Skeletal muscle tissue (tissue), 4 donors: Measurements from ENCODE around the gene HDAC4. TPM values are rescaled to one million over a fixed set of nuclear protein-coding genes. Genes with fewer than 3 reads are reported as not detected.

ENCODE experiments used
- H3K27ac ChIP-seq: one replicate; pipeline ENCODE4 v1.7.0; 2013; ENCODE audit warnings: mild to moderate bottlenecking, low read depth, low read length, inconsistent platforms
- H3K27me3 ChIP-seq, 3 donors: one replicate each; pipeline ENCODE4 v1.7.0; 2013; ENCODE audit warnings: low read length in 3 of 3; ENCODE audit not compliant: control insufficient read depth in 3 of 3, insufficient read depth in 3 of 3
- H3K36me3 ChIP-seq, 3 donors: one replicate each; pipeline ENCODE4 v1.7.0; 2013; ENCODE audit warnings: low read length in 3 of 3; ENCODE audit not compliant: control insufficient read depth in 3 of 3, insufficient read depth in 3 of 3
- H3K4me1 ChIP-seq, 3 donors: one replicate each; pipeline ENCODE4 v1.7.0; 2013; ENCODE audit warnings: low read length in 3 of 3, mild to moderate bottlenecking in 3 of 3; ENCODE audit not compliant: control insufficient read depth in 3 of 3, insufficient read depth in 3 of 3
- H3K4me3 ChIP-seq, 3 donors: one replicate each; pipeline ENCODE4 v1.7.0; 2013; ENCODE audit warnings: low read length in 3 of 3
- H3K9ac ChIP-seq, 3 donors: one replicate each; pipeline ENCODE4 v1.7.0; 2013; ENCODE audit warnings: low read length in 3 of 3, mild to moderate bottlenecking in 3 of 3, moderate library complexity in 2 of 3, low read depth in 1 of 3
- H3K9me3 ChIP-seq, 3 donors: one replicate each; pipeline ENCODE4 v1.7.0; 2013; ENCODE audit warnings: low read length in 3 of 3; ENCODE audit not compliant: control insufficient read depth in 3 of 3
- total RNA-seq: library from RNA; depleted of rRNA; stranded (reverse); fragments of >200 nt; gene quantifications from one replicate; pipeline ENCODE4 v1.2.3, GENCODE V29; 2014
- donor health status: Osteomylitis.

Gene HDAC4
- total RNA-seq, 1 donor from 2014 or later = 23.5 TPM

GRCh38 chr2:239371726-239372686 is 28.8 kb downstream of the HDAC4 start:
- Histone ChIP-seq H3K9me3 (no peaks in the 10 kb centered on the region), H3K27me3 (no peaks in the 10 kb centered on the region), H3K9ac (no peak overlapping the region), H3K4me3 (no peak overlapping the region), H3K36me3 (peaks cover 0 to 13% (median 0%) of the 10 kb centered on the region in 3 donors), H3K4me1 (peaks cover 0 to 5% (median 3%) of the 10 kb centered on the region in 3 donors), H3K27ac (no peak overlapping the region)

- Histone ChIP-seq H3K9ac (no peak overlapping the region), H3K9me3 (no peaks in the 10 kb centered on the region), H3K4me1 (peaks cover 0 to 5% (median 3%) of the 10 kb centered on the region in 3 donors), H3K4me3 (no peak overlapping the region), H3K27ac (no peak overlapping the region), H3K27me3 (no peaks in the 10 kb centered on the region), H3K36me3 (peaks cover 0 to 13% (median under 1%) of the 10 kb centered on the region in 3 donors)
Measured at GRCh38 chr2:239370876-239371725, 29.7 kb downstream of the HDAC4 start.

GRCh38 chr2:239370403-239370802 is 30.4 kb downstream of the HDAC4 start:
- Histone ChIP-seq H3K9ac (no peak overlapping the region), H3K27ac (no peak overlapping the region), H3K9me3 (no peaks in the 10 kb centered on the region), H3K27me3 (no peaks in the 10 kb centered on the region), H3K36me3 (peaks cover 0 to 13% (median 3%) of the 10 kb centered on the region in 3 donors), H3K4me3 (no peak overlapping the region), H3K4me1 (peaks cover 0 to 11% (median 3%) of the 10 kb centered on the region in 3 donors)

- H3K9ac ChIP-seq = no peak overlapping the region
- H3K27ac ChIP-seq = no peak overlapping the region
- no peak overlapping the region for H3K4me3 ChIP-seq
- peaks cover 0 to 13% (median 3%) of the 10 kb centered on the region in 3 donors for H3K36me3 ChIP-seq
- H3K9me3 ChIP-seq = no peaks in the 10 kb centered on the region
- peaks cover 0 to 13% (median 2%) of the 10 kb centered on the region in 3 donors for H3K4me1 ChIP-seq
- no peaks in the 10 kb centered on the region for H3K27me3 ChIP-seq
Measured at GRCh38 chr2:239369631-239370161, 31.1 kb downstream of the HDAC4 start.

GRCh38 chr2:239368906-239369552 is 31.8 kb downstream of the HDAC4 start:
- H3K4me1 ChIP-seq = peaks cover 0 to 13% (median 2%) of the 10 kb centered on the region in 3 donors
- no peak overlapping the region for H3K4me3 ChIP-seq
- no peaks in the 10 kb centered on the region for H3K27me3 ChIP-seq
- H3K9me3 ChIP-seq = no peaks in the 10 kb centered on the region
- H3K9ac ChIP-seq = no peak overlapping the region
- no peak overlapping the region for H3K27ac ChIP-seq
- H3K36me3 ChIP-seq = peaks cover 0 to 13% (median 3%) of the 10 kb centered on the region in 3 donors

- Histone ChIP-seq H3K9me3 (no peaks in the 10 kb centered on the region), H3K36me3 (peaks cover 0 to 13% (median 3%) of the 10 kb centered on the region in 3 donors), H3K27ac (no peak overlapping the region), H3K9ac (no peak overlapping the region), H3K27me3 (no peaks in the 10 kb centered on the region), H3K4me1 (peaks cover 0 to 13% (median 2%) of the 10 kb centered on the region in 3 donors), H3K4me3 (no peak overlapping the region)
Measured at GRCh38 chr2:239368321-239368720, 32.5 kb downstream of the HDAC4 start.

GRCh38 chr2:239366740-239367139 is 34.1 kb downstream of the HDAC4 start:
- H3K27me3 ChIP-seq = no peaks in the 10 kb centered on the region
- no peak overlapping the region for H3K27ac ChIP-seq
- peaks cover 0 to 17% (median 2%) of the 10 kb centered on the region in 3 donors for H3K4me1 ChIP-seq
- peaks cover 0 to 4% (median 3%) of the 10 kb centered on the region in 3 donors for H3K36me3 ChIP-seq
- H3K9me3 ChIP-seq = no peaks in the 10 kb centered on the region
- no peak overlapping the region for H3K4me3 ChIP-seq
- H3K9ac ChIP-seq = no peak overlapping the region

GRCh38 chr2:239365782-239366435 is 34.9 kb downstream of the HDAC4 start:
- no peak overlapping the region for H3K4me3 ChIP-seq
- H3K9me3 ChIP-seq = no peaks in the 10 kb centered on the region
- no peaks in the 10 kb centered on the region for H3K27me3 ChIP-seq
- H3K27ac ChIP-seq = no peak overlapping the region
- H3K36me3 ChIP-seq = peaks cover 0 to 4% (median 3%) of the 10 kb centered on the region in 3 donors
- no peak overlapping the region for H3K9ac ChIP-seq
- H3K4me1 ChIP-seq = peaks cover 0 to 17% (median 2%) of the 10 kb centered on the region in 3 donors
